HG03039 (cell line): Measurements from ENCODE around the gene ACO1.

ENCODE experiments used
- ATAC-seq: cut with Tn5 transposase; IDR thresholded peaks from one replicate; pipeline ENCODE4 v1.9.1; 2021; ENCODE audit warnings: mild to moderate bottlenecking, moderate library complexity; ENCODE audit not compliant: unreplicated experiment

The ACO1 gene

DNA sequence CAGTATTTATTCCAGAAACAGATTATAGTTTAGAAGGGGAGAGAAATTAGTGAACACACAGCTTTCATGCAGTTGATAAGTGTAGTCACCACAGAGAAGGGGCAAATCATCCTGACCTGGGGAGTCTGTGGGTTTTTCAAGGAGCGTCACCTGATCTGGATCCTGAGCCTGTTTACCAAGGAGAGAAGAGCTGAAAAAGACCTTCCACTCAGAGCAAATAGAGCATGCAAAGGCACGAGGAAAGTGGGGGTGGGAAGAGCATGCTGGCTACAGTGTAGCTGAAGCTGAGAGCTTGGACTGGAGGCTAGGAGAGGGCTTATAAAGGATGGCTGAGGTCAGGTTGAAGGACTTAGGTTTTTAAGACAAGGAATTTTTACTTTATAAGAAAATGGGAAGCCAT, 30.4 kb downstream of the ACO1 start:
- no peak for ATAC-seq

DNA sequence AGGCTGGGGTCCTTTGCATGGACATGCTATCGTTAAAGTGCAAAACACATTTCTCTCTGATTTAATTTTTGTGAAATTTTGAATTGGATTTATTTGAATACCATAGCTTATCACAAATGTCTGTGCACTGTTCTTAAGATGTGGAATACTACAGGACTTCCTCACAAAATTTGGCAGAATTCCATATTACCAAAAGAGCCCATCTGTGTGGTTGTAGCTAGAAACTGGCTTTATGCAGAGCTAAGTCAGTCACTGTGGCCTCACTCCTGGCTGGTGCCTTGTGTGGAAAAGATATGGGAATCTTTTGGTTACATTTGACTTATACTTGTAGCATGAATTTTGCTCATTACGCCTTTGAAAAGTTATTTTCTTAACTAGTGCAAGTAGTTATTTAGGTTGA, 35.5 kb downstream of the ACO1 start:
- ATAC-seq, result no peak

DNA sequence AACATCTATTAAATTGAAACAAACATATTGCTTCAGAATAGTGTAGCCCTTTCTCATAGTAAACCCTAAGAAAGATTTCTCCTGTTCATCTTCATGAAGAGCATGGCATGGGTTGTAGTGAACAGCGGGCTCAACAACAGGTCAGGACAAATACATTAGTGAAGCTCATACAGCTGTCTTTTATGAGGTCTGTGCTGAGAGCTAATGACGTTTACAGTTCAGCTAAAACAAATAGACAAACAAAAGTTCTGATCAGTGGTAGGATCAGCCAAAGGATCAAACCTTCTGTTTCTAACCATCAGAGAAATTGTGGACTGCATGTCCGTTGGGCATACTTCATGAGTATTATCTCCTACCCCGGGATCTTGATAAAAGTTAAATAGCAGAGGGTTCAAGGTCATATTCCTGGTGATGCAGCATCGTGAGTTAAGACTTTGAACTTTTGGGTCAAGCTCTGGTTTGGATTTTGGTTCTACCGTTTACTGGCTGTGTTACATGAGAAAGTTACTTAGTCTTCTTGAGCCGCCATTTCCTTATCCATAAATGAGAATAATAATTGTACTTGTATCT, 37.9 kb downstream of the ACO1 start:
- ATAC-seq, result no peak

DNA sequence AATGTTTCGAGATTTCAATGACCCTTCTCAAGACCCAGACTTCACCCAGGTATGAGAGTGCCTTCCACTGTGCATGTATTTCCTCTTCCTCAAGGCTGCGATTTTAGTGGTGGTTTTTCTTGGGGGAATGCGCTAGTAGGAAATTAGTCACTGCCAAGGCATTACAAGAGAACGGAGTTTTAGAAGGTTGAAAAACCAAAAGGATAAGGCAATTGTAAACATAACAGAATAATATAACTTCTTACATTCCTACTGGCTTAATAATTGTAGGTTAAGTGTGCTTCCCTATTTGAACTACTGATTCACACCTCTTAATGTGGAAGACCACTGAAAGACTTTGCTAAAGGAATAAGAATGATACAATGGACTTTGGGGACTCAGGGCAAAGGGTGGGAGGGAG, 38.9 kb downstream of the ACO1 start:
- ATAC-seq, result no peak

DNA sequence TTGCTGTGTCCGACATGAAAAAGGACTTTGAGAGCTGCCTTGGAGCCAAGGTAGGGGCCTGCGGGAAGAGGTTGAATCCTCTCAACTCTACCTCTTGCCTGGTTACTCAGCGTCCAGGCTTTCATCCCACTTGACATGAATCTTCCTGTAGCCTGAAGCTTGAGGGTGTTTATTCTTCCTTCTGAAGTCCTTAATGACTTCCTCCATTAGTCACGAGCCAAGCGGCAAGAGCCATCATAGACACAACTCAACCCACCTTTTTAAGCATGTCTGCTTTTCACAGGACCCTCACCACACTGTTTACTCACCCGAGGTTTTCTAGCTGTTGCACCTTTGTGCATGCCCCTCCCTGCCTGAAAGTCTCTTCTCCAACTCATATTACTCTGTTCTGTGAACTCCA, 40.2 kb downstream of the ACO1 start:
- ATAC-seq, result no peak

DNA sequence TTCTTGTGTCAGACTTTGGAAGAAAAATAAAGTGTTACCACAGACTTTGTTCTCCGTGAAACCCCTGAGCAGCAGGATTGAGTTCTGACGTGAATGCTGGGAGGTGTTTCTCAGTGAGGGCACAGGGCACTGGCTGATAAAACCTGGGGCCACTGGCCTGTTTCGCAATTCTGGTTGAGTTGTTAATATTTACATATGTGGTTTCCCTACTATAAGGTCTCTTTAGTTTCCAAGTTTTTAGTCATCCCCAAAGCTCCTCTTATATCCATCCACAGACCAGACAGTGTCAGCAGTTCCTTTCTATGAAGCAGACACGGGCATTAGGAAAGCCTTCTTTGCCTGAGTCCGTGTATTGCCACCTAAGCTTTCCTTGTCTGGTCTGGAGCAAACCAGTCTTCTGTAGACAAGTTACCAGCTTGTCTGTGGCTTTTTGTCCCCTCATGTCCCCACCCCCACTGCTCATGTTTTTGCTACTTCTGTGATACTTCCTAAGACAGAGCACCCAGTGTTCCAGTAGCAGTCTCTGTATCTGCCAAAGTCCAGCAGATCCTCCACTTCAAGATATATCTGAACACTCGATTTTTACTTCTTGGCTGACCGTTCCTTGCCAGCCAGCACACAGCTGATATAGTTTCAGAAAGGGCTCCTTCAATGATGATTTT, 42.0 kb downstream of the ACO1 start:
- no peak for ATAC-seq

DNA sequence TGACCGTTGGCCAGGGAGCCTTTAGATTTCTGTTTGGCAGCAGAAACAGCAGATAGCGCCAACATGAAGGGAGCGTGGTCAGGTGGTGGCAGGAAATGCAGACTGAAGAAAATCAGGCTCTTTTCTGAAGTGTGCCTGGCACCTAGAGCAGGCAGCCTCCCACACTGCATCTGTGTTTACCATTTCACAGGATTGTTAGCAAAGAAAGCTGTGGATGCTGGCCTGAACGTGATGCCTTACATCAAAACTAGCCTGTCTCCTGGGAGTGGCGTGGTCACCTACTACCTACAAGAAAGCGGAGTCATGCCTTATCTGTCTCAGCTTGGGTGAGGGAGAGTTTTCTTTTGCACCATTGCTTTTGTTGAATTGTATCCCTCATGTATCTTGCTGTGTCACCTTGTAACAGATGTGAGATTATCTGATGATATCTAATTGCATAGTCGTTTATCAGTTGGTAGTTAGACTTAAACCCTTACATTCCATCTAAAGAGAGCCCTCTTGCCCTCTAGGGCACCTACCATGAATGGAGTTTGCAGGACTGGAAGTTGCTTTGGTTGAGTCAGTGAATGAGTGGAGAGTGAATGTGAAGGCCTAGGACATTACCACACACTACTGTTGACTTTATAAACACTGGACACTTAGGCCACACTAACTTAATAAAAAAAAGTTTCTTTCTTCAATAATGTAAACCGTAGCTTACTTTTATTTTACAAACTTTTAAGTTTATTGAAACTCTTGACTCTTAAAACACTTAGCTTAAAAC, 42.8 kb downstream of the ACO1 start:
- ATAC-seq, result no peak

DNA sequence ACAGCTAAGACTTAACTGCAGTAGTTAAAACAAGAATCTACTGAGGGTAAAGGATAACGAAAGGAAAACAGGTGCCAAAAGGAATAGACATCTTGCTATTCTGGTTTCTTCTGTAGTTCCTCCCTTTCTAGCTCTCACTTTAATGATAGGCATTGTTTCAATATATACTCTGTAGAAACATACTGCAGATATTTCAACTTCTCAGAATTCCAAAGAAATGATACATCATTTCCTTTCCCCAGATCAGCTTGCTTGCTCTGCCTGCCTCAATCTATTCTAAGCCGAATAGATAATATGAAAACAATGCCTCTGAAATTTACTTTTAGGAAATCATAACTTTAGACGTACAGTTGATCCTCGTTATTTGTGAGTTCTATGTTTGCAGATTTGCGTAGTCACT, 46.3 kb downstream of the ACO1 start:
- ATAC-seq, result no peak

DNA sequence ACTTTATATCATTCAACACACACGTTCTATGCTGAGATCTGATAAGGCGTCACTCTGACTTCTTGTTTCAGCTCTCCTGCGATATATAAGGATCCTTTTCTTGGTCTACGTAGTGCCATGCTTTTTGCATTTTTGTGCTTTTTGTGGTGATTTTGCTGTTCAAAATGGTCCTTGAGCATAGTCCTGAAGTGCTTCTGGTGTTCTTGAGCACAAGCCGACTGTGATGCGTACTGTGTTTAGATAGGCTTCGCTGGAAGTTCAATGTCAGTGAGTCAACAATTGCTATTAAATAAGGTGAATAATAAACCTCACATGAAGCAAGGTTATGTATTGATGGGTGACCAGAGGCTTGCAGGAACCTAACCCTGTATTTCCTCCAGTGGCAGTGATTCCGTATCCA, 46.8 kb downstream of the ACO1 start:
- no peak for ATAC-seq

DNA sequence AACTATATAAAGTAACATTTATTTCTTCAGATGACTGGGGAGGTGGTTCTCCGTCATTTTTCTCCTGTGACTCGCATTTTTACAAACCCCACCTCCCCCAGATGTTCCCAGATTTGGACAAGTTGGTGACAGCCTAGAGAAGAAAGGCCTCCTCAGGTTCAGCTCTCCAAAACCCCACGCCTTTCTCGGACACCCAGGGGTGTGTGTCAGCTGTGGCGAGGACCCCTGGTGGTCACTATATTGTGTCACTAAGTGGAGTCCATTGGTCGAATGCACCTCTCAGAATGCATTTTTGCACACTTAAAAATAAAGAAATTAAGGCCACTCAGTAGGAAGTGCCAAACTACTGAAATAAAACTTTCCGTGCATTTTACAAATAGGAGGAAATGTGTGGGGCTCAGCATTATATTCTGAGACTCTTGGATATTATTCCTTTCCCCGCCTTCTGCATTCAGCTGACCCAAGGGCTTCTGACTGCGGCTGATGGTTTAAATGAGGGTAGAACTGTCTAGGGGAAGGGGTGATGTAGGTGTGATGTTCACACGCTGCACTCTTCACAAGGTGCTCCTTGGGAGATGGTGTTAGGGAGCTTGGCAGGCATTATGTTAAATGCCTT, 47.6 kb downstream of the ACO1 start:
- ATAC-seq, result no peak

DNA sequence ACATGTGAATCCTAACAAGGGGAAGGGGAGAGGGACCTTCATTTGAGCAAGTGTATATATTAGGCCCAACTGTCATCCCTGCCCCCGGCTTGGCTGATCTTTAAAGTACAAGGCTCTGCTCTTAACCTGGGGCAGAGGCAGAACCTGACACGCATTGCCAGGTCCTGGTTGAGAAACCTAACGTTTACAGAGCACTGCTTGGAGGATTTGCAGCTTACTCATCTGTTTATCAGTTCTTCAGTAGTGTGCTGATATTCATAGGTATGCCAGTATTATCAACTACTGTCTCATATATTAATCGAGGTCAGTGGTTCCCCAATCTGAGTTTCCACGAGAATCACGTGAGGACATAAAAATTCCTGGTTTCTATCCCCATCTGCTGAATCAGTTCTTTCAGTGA, 50.4 kb downstream of the ACO1 start:
- no peak for ATAC-seq

DNA sequence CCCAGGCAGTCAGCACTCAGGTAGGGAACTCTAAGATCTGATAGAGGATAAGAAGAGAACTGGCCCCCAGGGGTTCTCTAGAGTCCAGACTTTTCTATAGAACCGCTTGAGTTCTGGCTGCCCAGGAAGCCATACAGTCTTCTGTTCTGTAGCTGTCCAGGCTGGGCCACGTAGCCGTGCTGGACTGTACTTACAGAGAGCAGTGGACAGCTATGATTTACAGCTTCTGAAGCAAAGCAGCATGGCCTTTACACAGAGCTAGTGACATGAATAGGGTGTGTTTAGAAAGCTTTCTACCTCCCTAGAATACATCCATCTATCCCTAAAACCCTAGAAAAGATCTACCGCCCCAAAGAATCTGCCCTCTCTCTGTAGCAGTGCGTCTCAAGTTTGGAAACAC, 57.2 kb downstream of the ACO1 start:
- no peak for ATAC-seq

DNA sequence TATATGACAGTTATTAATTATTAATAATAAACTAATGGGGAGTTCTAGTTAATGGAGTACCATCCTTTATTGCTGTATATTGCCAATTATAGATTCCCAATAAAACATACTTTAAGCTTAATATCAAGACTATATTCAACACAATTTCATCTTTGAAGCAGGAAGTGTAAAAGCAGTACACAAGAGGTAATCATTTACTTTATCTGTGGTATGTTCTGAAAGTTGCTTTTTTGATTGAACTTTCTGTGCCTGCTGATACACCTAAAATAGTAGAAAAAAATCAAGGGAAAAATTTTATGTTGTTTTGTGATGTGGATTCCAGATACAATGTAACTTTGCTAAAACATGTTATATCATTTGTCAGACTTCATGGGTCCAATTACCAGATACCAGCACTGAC, 58.0 kb downstream of the ACO1 start:
- no peak for ATAC-seq

DNA sequence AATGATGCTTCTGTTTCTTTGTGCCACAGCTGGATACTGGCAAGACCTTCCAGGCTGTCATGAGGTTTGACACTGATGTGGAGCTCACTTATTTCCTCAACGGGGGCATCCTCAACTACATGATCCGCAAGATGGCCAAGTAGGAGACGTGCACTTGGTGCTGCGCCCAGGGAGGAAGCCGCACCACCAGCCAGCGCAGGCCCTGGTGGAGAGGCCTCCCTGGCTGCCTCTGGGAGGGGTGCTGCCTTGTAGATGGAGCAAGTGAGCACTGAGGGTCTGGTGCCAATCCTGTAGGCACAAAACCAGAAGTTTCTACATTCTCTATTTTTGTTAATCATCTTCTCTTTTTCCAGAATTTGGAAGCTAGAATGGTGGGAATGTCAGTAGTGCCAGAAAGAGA, 65.5 kb downstream of the ACO1 start:
- no peak for ATAC-seq

DNA sequence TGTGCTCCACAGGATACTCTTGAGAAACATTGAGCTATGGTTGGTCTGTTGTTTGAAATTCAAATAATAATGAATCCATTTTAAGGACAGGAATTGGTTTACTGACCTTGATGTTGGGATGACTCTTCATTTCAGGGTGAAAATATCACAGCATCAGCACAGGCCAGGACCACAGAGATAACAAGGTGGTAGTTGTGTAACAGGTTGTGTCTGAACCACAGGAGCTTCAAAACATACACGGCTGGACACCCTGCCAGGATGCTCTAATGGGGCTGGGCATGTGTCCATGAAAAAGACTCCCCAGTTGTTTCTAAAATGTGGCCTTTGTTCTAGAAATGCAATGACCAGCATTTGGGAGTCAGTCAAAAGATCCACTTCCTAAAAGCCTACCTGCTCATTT, 69.8 kb downstream of the ACO1 start:
- no peak for ATAC-seq

DNA sequence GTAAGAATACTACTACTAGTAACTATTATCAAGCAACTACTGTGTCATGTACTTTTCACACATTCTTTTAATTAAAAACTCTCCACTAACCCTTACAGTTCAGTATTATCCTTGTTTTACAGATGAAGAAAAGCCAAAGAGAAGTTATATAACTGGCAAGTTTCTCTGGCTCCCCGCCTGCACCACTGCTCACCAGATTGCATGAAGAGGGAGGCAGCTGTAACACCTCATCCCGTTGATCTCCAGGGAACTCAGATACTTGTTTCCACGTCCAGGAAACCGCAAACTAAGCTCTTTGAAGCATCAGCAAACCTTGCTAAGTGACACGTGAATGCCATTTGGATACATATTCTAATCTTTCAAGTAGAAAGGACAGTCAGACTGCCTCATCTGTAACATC, 71.3 kb downstream of the ACO1 start:
- no peak for ATAC-seq

DNA sequence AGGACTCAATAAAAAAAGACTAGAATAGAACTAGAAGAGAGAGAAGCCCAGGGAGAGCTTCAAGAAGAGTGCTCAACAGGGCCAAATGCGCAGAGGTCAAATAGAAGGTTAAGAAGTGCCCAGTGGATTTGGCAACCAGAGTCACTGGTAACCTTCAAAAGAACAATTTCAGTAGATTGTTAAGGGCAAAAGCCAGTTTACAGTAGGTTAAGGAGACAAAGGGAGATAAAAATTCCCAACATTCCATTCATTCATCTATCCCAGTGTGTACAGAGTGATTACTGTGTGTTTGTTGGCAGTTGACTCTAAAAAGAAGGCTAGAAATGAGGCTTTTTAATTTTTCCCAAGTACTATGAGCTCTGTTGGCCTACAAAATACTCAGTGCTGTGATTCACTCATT, 72.1 kb downstream of the ACO1 start:
- ATAC-seq, result no peak

DNA sequence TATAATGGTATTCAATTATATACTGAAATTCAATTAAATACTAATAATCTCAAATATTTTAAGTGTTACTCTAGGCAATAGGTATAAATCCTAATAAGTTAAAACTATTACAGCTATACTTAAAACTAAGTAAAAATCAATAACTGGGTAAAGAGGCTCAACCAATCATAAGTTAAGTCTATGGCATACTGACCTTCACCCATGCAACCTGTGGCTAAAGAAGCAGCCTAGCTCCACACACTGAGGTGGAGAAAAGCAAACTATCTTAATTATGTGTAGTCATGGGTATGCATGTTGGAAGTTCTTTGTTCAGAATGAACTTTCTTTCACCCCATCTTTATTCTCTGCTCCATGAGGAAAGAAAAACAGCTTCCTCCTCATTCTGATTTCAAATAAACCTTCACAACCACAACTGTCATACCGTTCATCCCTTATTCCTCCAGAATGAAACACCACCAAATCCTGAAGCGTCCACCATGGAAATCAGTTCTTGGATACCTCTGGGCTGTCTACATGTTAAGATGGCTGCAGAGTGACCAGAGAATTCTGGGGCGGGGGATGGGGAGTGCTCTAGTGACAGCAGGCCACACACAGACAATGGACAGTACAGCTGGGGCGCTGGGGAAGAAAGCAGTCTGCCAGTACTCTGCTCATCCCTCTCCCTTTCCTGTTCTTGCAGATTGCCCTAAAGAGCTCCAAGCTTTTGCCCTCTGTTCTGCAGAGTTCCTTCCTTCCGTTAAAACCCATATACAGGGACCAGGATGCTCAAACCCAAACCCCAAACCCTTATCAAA, 79.3 kb downstream of the ACO1 start:
- no peak for ATAC-seq

DNA sequence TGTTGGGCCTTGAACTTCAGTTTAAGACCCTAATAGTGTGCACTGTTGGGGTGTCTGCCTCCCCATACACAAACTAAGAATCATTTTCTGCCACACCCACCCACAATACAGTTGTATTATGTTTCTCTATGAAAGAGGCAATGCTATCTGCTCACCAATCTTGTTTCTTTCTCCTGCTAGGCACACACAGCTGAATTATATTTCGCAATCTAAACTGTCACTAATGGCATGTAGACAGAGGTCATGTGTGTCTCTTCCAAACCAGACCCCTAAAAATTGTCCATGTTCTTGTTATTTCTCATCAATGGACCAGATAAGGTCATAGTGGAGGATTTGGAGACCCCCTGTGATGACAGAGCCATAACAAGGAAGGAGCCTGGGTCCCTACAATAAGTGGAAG, 84.3 kb downstream of the ACO1 start:
- ATAC-seq, result no peak

DNA sequence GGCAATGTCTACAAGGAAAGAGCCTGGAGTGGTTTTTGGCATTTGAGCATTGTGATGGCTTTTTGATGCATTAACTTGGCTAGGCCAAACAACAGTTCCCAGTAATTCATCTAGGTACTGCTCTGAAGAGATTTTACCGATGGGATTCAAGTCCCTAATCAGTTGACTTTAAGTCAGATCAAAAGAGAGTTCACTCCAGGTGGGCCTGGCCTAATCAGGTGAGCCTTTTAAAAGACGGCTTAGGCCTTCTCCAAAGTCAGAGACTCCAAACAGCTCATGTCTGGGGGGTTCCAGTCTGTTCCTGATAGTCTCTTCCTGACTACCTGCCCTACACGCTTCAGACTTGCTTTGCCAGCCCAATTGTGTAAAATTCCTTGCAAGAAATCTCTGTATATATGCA, 87.9 kb downstream of the ACO1 start:
- ATAC-seq, result no peak

DNA sequence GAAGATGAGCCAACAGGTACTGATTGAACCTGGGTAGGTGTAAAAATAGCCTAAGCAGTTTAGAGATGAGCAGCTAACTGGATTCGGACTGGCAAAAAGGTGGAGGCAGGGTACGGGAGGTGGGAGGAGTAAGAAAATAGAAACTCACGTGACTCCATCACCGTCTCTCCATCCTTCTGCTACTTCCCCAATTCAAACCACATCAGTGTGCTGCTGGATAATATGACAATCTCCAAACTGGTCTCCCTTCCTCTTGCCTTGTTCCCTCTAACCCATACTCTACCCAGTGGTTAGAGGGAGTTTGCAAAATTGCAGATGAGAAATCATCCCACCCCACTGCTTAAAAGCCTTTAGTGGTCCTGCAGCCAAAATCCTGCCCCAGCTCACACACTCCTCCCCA, 98.9 kb downstream of the ACO1 start:
- ATAC-seq, result no peak
